ENCODE results near the gene LAS1L. TPM values are rescaled to one million over a fixed set of nuclear protein-coding genes. Genes with fewer than 3 reads are reported as not detected.

Gene LAS1L
- total RNA-seq, 4 donors from 2014 or later: 14.7 to 24.6 (median 22.7) TPM

- Histone ChIP-seq H3K27ac (no peak overlapping the region), H3K4me1 (no peaks in the 10 kb centered on the region), H3K27me3 (no peaks in the 10 kb centered on the region), H3K4me3 (no peak overlapping the region), H3K36me3 (no peaks in the 10 kb centered on the region), H3K9me3 (peaks cover 0 to 4% (median 0%) of the 10 kb centered on the region in 3 donors)
- DNase-seq: no peak
- intact Hi-C loops (cut with DNase I): no loop called here
- 62 to 94% methylated on average over 2 of the region's 2 CpGs for WGBS, 2 donors
- TF ChIP-seq POLR2A (IDR thresholded peaks at IDR 0.05): no peak
- no peak for TF ChIP-seq CTCF (IDR thresholded peaks at IDR 0.05)
These were observed 58.0 kb downstream of the LAS1L start for GRCh38 chrX:65476564-65476963.

- intact Hi-C loops (cut with DNase I): no loop called here
- no peak for DNase-seq
- Histone ChIP-seq H3K4me3 (no peak overlapping the region), H3K9me3 (peaks cover 0 to 4% (median 0%) of the 10 kb centered on the region in 3 donors), H3K36me3 (no peaks in the 10 kb centered on the region), H3K27me3 (no peaks in the 10 kb centered on the region), H3K27ac (no peak overlapping the region), H3K4me1 (no peaks in the 10 kb centered on the region)
- WGBS, 2 donors: 14 to 42% methylated on average over 4 of the region's 4 CpGs
- TF ChIP-seq CTCF (IDR thresholded peaks at IDR 0.05): no peak
These were observed 71.0 kb downstream of the LAS1L start for GRCh38 chrX:65463550-65463949.

Other genes with a start within 250 kb of the LAS1L start
- gene MSN, start 132.9 kb upstream of the LAS1L start, total RNA-seq: 100 to 1,000 TPM in 3 of 4 donors, 10 to 100 TPM in 1; 62.4 to 158 (median 133) TPM